Measurements from ENCODE around the gene EIF3CL. TPM values are rescaled to one million over a fixed set of nuclear protein-coding genes. Genes with fewer than 3 reads are reported as not detected.
A peak's percentile ranks its signal among the peaks of the same experiment; 100 is the strongest.
"Not testable (repeated sequence)": the region's sequence is repeated elsewhere in the genome, so short reads cannot be mapped to it uniquely, and the experiment has no call there.

The EIF3CL gene, protein sequence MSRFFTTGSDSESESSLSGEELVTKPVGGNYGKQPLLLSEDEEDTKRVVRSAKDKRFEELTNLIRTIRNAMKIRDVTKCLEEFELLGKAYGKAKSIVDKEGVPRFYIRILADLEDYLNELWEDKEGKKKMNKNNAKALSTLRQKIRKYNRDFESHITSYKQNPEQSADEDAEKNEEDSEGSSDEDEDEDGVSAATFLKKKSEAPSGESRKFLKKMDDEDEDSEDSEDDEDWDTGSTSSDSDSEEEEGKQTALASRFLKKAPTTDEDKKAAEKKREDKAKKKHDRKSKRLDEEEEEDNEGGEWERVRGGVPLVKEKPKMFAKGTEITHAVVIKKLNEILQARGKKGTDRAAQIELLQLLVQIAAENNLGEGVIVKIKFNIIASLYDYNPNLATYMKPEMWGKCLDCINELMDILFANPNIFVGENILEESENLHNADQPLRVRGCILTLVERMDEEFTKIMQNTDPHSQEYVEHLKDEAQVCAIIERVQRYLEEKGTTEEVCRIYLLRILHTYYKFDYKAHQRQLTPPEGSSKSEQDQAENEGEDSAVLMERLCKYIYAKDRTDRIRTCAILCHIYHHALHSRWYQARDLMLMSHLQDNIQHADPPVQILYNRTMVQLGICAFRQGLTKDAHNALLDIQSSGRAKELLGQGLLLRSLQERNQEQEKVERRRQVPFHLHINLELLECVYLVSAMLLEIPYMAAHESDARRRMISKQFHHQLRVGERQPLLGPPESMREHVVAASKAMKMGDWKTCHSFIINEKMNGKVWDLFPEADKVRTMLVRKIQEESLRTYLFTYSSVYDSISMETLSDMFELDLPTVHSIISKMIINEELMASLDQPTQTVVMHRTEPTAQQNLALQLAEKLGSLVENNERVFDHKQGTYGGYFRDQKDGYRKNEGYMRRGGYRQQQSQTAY
- total RNA-seq = 87.2 and 132 TPM in 2 replicates

DNA sequence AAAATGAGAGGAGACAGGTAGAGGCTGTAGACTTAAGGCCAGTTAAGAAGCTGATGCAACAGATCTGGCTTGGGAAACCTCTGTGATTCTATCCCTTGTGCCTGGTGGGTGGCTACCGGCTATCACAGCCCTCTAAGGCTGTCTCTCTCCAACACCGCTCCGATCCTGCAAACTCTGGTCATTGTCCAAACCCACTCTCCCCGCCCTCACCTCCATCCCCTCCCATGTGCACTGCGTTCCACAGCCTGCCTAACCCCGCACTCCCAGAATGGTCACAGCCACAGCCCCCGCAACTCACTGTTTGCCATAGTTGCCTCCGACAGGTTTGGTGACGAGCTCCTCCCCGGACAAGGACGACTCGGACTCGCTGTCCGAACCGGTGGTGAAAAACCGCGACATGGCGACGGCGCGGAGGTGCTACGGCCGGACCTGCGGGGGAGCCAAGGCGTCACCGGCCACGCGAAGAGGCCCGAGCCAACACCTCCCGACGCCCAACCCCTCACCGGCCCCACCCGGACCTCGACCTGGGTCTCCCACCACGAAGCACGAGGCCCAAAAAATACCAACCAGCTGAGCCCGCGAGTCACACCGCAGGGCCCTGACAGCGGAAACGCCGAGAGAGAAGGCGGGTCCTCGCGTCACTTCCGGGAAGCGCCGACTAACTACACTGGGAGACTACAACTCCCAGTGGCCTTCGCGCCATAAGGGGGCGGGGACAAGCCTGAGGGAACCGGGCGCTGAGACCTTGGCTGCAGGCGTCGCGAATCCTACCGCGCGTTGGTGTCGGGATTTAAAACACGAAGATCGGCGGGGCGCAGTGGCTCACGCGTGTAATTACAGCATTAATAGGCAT, at the start of gene EIF3CL:
EIF3CL (minus strand) TSS at position 622 of the 853 bp plus-strand sequence; CDS start at position 399, 223 bp downstream.
- not testable (repeated sequence) for H3K36me3 ChIP-seq (ENCODE audit: control insufficient read depth, insufficient read depth, low read length); H3K27me3 ChIP-seq (ENCODE audit: control insufficient read depth, insufficient read depth, low read length); DNase-seq (ENCODE audit: low read depth); FAIRE-seq
- H3K4me3 ChIP-seq (ENCODE audit: low read depth, low read length) = peak within 1 kb of the TSS; percentile 42

DNA sequence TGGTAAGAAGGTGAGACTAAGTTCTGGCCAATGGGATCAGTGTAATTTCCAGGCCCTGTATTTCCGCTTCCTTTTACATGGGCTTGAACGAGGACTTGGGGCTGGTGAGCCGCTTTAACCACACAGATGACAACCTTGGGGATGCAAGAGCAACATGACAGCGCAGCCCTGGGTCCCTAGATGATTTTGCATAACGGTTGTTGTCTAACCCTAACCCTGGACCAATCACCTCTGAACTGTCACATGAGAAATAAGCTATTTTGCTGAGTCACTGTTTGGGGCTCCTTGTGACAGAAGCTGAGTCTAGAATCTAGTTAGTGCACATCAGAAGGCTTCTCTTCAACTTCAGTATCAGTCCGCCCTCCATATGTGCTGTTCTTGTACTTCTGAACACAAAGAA, 43.4 kb upstream of the EIF3CL start:
- H3K27me3 ChIP-seq (ENCODE audit: control insufficient read depth, insufficient read depth, low read length); FAIRE-seq; H3K36me3 ChIP-seq (ENCODE audit: control insufficient read depth, insufficient read depth, low read length): not testable (repeated sequence)

DNA sequence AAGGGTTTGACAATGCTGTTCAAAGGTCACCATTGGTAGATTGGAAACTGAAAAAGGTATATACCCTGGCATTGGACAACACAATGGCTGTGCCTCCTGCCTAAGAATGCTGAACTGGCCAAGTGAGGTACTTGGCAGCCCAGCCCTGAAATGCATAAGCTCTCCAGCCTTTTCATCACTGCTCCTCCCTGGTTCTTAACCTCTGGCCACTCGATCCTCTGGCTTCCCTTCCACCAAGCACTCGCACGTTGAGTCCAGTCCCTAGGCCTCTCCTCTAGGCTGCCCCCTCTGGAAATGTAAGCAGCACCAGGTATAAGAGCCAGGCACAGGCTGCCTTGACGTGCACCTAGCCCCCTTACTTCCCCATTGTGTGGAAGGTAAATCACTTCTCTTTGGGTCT, 42.7 kb upstream of the EIF3CL start:
- H3K27me3 ChIP-seq (ENCODE audit: control insufficient read depth, insufficient read depth, low read length); H3K4me3 ChIP-seq (ENCODE audit: low read depth, low read length); DNase-seq (ENCODE audit: low read depth); H3K36me3 ChIP-seq (ENCODE audit: control insufficient read depth, insufficient read depth, low read length); FAIRE-seq: not testable (repeated sequence)

More for the DNA sequence above, 43.4 kb upstream of the EIF3CL start:
- H3K4me3 ChIP-seq (ENCODE audit: low read depth, low read length); DNase-seq (ENCODE audit: low read depth): not testable (repeated sequence)

DNA sequence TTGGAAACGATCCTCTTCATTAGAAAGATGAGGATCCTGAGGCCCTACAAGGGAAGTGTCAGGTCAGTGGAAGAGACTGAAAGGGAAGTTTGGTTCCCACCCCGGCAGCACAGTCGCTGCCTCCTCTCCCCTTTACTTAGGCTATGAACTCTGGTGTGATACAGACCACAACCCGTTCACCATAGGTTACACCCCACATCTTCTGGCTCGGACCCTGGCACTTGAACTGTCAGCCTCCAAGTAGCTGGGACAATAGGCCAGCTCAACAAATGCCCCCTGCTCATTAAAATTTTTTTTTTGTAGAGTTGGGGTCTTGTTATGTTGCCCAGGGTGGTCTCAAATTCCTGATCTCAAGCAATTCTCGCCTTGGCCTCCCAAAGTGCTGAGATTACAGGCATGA, 40.3 kb upstream of the EIF3CL start:
- FAIRE-seq; H3K36me3 ChIP-seq (ENCODE audit: control insufficient read depth, insufficient read depth, low read length); H3K27me3 ChIP-seq (ENCODE audit: control insufficient read depth, insufficient read depth, low read length): not testable (repeated sequence)

DNA sequence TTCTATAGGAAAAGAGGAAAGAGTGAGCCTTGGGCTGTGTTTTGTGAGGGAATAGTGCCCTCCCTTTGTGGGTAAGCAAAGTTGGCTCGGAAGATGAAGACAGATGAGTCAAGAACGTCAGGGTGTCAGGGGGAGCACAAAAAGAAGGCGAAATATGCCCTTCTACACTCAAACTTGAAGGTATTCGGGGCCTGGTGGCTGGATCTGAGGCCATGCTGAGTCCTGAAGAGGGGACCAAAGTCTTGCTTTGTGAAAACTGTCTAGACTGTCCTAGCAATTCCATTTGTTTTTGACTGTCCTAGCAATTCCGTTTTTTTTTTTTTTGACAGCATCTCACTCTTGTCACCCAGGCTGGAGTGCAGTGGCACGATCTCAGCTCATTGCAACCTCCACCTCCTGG, 35.3 kb upstream of the EIF3CL start:
- DNase-seq (ENCODE audit: low read depth); FAIRE-seq; H3K27me3 ChIP-seq (ENCODE audit: control insufficient read depth, insufficient read depth, low read length); H3K4me3 ChIP-seq (ENCODE audit: low read depth, low read length); H3K36me3 ChIP-seq (ENCODE audit: control insufficient read depth, insufficient read depth, low read length): not testable (repeated sequence)

More for the DNA sequence above, 40.3 kb upstream of the EIF3CL start:
- H3K4me3 ChIP-seq (ENCODE audit: low read depth, low read length); DNase-seq (ENCODE audit: low read depth): not testable (repeated sequence)

DNA sequence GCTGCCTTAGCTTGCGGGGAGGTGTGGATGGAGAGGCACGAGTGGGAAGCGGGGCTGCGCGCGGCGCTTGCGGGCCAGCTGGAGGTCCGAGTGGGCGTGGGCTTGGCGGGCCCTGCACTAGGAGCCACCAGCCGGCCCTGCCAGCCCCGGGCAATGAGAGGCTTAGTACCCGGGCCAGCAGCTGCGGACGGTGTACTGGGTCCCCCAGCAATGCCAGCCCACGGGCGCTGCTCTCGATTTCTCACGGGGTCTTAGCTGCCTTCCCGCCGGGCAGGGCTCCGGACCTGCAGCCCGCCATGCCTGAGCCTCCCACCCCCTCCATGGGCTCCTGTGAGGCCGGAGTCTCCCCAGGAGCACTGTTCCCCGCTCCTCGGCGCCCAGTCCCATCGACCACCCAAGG, 31.7 kb upstream of the EIF3CL start:
- not testable (repeated sequence) for H3K4me3 ChIP-seq (ENCODE audit: low read depth, low read length); DNase-seq (ENCODE audit: low read depth); H3K27me3 ChIP-seq (ENCODE audit: control insufficient read depth, insufficient read depth, low read length); H3K36me3 ChIP-seq (ENCODE audit: control insufficient read depth, insufficient read depth, low read length); FAIRE-seq

DNA sequence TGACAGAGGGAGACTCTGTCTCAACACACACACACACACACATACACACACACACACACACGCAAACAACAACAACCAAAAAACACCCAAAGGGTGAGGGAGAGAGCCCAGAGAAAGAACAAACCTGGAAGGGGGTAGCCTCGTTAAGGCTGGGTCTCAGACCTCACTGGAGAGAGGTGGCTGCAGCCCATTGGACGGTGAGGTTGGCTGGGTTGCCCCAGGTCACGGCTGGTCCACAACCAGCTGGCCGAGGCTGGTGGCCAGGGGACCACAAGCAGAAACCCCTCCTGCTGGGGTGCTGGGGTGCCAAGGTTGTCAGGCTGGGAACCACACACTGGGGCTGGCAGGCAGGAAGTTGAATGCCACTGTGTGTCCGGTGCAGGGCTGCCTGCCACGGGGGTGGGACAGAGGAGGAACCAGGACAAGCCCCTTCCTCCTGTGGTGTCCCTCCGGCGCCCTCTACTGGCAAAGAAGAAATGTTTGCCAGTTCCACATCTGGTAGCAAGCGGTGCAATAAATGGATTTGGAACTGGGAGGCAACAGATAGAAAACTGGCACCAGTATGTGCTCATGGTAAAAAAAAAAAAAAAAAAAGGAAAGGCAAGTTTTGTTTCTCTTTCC, 22.5 kb upstream of the EIF3CL start:
- H3K36me3 ChIP-seq (ENCODE audit: control insufficient read depth, insufficient read depth, low read length); DNase-seq (ENCODE audit: low read depth); FAIRE-seq; H3K27me3 ChIP-seq (ENCODE audit: control insufficient read depth, insufficient read depth, low read length); H3K4me3 ChIP-seq (ENCODE audit: low read depth, low read length): not testable (repeated sequence)

DNA sequence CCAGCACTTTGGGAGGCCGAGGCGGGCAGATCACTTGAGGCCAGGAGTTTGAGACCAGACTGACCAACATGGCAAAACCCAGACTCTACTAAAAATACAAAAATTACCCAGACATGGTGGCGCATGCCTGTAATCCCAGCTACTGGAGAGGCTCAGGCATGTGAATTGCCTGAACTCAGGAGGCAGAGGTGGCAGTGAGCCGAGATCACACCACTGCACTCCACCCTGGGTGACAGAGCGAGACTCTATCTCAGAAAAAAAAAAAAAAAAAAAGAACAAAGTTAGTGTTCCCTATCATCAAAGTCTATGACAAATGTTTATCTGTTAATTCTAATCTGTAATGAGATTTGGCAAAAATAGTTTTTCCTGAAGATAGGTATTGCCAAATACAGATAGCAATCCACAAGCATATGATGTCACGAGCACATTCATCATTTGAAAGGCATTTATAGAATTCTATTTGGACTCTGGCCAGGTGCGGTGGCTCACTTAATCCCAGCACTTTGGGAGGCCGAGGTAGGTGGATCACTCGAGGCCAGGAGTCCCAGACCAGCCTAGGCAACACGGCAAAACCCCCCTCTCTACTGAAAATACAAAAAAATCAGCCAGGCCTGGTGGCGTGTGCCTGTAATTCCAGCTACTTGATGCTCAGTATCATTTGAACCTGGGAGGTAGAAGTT, 17.6 kb upstream of the EIF3CL start:
- not testable (repeated sequence) for H3K36me3 ChIP-seq (ENCODE audit: control insufficient read depth, insufficient read depth, low read length); FAIRE-seq; H3K27me3 ChIP-seq (ENCODE audit: control insufficient read depth, insufficient read depth, low read length); DNase-seq (ENCODE audit: low read depth); H3K4me3 ChIP-seq (ENCODE audit: low read depth, low read length)

DNA sequence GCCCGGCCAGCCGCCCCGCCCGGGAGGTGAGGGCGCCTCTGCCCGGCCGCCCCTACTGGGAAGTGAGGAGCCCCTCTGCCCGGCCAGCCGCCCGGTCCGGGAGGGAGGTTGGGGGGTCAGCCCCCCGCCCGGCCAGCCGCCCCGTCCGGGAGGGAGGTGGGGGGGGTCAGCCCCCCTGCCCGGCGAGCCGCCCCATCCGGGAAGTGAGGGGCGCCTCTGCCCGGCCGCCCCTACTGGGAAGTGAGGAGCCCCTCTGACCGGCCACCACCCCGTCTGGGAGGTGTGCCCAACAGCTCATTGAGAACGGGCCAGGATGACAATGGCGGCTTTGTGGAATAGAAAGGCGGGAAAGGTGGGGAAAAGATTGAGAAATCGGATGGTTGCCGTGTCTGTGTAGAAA, 13.4 kb upstream of the EIF3CL start:
- not testable (repeated sequence) for H3K36me3 ChIP-seq (ENCODE audit: control insufficient read depth, insufficient read depth, low read length); FAIRE-seq; H3K4me3 ChIP-seq (ENCODE audit: low read depth, low read length); H3K27me3 ChIP-seq (ENCODE audit: control insufficient read depth, insufficient read depth, low read length); DNase-seq (ENCODE audit: low read depth)

DNA sequence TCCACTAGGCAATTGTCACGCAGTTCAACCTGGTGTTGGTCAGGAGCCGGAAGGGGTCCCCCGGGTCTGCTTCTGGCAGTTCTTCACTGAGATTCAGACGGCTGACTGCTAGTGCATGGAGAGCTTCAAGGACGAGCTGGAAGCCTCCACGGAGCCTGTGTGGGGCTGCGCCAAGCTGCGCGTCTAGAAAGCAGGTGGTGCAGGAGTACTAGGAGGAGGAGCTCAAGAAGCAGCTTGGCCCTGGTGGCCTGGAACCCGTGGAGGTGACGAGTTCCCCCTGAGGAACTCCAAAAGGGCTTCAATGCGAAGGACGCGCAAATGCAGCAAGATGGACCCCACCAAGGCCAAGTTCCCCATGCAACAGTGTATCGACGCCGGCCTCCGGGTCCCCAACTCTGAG, 10.9 kb upstream of the EIF3CL start:
- H3K4me3 ChIP-seq (ENCODE audit: low read depth, low read length); DNase-seq (ENCODE audit: low read depth); FAIRE-seq; H3K36me3 ChIP-seq (ENCODE audit: control insufficient read depth, insufficient read depth, low read length); H3K27me3 ChIP-seq (ENCODE audit: control insufficient read depth, insufficient read depth, low read length): not testable (repeated sequence)

DNA sequence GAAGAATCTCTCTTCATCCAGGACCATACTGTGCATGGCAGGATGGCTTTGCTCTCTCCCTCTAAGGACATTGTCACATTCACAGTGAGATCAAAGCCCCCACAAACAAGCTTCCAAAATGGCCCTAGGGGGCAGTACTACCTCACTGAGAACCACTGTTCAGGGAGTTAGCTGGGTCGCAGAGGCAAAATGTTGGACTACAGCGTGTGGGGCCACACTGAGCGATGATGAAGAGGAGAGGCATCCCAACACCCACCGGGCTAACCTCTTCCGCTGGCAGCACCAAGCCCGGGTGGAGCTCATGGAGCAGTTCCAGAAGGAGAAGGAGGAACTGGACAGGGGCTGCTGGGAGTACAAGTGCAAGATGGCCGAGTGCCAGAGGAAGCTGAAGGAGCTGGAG, 9.9 kb upstream of the EIF3CL start:
- H3K27me3 ChIP-seq (ENCODE audit: control insufficient read depth, insufficient read depth, low read length); H3K4me3 ChIP-seq (ENCODE audit: low read depth, low read length); H3K36me3 ChIP-seq (ENCODE audit: control insufficient read depth, insufficient read depth, low read length); DNase-seq (ENCODE audit: low read depth): not testable (repeated sequence)
- FAIRE-seq = peak; percentile 70

DNA sequence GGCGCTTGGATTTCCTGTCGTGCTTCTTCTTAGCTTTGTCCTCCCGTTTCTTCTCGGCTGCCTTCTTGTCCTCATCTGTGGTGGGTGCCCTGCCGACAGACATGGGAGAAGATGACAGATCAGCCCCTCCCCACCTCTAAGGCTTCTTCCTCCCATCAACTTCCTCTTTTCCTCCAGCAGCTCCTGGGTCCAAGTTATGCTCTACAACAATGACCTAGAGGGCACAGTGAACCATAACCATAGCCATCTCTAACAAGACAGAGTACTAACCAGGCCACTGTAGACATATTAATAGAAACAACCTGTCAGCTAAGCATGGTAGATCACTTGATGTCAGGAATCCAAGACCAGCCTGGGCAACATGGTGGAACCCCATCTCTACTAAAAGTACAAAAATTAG, 11.6 kb downstream of the EIF3CL start:
- not testable (repeated sequence) for H3K27me3 ChIP-seq (ENCODE audit: control insufficient read depth, insufficient read depth, low read length); FAIRE-seq; H3K4me3 ChIP-seq (ENCODE audit: low read depth, low read length); DNase-seq (ENCODE audit: low read depth); H3K36me3 ChIP-seq (ENCODE audit: control insufficient read depth, insufficient read depth, low read length)

Measured in bronchial epithelial cell (primary cell).